GM15510 (cell line): ENCODE measurements around the gene OSBPL5.

Experiments
- POLR2A ChIP-seq: IDR thresholded peaks from 3 replicates; pipeline ENCODE4 v1.6.1; 2011; ENCODE audit warnings: borderline replicate concordance; ENCODE audit not compliant: insufficient read length; ENCODE audit errors: extremely low read depth

OSBPL5 gene

GRCh38 chr11:3133261-3134217 lies 31.6 kb downstream of the OSBPL5 start:
- TF ChIP-seq POLR2A = no peak

GRCh38 chr11:3132831-3133260 lies 32.3 kb downstream of the OSBPL5 start:
- TF ChIP-seq POLR2A = no peak

GRCh38 chr11:3132271-3132781 lies 32.8 kb downstream of the OSBPL5 start:
- no peak for TF ChIP-seq POLR2A

- no peak for TF ChIP-seq POLR2A
Measured at GRCh38 chr11:3131330-3131941, 33.7 kb downstream of the OSBPL5 start.

GRCh38 chr11:3130269-3131071 lies 34.6 kb downstream of the OSBPL5 start:
- no peak for TF ChIP-seq POLR2A

- TF ChIP-seq POLR2A = no peak
Measured at GRCh38 chr11:3129591-3130268, 35.4 kb downstream of the OSBPL5 start.

GRCh38 chr11:3129181-3129590 lies 35.9 kb downstream of the OSBPL5 start:
- no peak for TF ChIP-seq POLR2A

- TF ChIP-seq POLR2A = no peak
Measured at GRCh38 chr11:3128356-3129180, 36.5 kb downstream of the OSBPL5 start.

- no peak for TF ChIP-seq POLR2A
Measured at GRCh38 chr11:3127706-3128355, 37.3 kb downstream of the OSBPL5 start.

GRCh38 chr11:3126901-3127691 lies 38.0 kb downstream of the OSBPL5 start:
- TF ChIP-seq POLR2A = no peak

- TF ChIP-seq POLR2A = no peak
Measured at GRCh38 chr11:3126207-3126865, 38.8 kb downstream of the OSBPL5 start.

- TF ChIP-seq POLR2A = no peak
Measured at GRCh38 chr11:3124821-3125220, 40.3 kb downstream of the OSBPL5 start.
